GM18508 (cell line): ENCODE measurements around the gene MRGPRE.

Experiments
- ATAC-seq: cut with Tn5 transposase; IDR thresholded peaks from one replicate; pipeline ENCODE4 v1.9.1; 2021; ENCODE audit warnings: moderate number of reproducible peaks; ENCODE audit not compliant: insufficient read depth, unreplicated experiment

Gene MRGPRE

DNA sequence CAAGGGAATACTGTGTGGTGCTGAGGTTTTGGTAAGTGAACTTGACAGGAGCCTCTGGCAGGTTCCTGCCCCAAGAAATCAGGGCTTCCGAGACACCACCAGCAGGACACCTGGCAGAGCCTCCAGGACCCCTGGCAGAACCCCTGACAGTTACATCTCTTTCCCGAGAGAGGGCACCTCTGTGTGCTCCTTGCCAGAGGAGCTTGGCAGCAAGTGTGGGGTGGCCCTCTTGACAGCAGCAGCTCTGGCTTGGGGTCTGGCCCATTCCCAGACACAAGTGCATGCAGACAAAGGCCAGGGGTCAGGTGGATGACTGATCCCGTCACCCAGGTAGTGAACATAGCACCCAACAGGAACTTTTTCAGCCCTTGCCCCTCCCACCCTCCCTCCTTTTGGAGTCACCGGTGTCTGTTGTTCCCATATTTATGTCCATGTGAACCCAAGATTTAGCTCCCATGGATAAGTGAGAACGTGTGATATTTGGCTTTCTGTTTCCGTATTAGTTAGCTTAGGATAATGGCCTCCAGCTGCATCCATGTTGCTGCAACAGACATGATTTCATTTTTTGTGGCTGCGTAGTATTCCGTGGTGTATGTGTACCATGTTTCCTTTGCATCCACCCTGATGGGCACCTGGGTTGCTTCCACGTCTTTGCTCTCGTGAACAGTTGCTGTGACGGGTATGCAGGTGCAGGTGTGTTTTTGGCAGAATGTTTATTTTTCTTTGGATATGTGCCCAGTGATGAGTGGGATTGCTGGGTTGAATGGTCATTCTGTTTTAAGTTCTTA is 45.9 kb downstream of the MRGPRE start:
- ATAC-seq: no peak

DNA sequence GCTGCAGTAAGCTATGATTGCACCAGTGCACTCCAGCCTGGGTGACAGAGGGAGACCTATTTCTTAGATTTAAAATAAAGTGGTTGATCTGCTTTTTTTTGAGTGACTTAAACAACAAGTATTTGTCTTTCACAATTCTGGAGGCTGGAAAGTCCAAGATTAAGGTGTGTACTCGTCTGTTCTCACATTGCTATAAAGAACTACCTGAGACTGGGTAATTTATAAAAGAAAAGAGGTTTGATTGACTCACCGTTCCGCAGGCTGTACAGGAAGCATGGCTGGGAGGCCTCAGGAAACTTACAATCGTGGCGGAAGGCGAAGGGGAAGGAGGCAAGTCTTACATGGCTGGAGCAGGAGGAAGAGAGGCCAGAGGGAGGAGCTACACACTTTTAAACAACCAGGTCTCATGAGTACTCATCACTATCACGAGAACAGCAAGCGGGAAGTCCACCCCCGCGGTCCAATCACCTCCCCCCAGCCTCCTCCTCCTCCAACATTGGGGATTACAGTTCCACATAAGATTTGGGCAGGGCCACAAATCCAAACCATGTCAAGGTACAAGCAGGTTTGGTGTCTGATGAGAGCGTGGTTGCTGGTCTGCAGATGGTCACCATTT is 47.4 kb downstream of the MRGPRE start:
- ATAC-seq: no peak

DNA sequence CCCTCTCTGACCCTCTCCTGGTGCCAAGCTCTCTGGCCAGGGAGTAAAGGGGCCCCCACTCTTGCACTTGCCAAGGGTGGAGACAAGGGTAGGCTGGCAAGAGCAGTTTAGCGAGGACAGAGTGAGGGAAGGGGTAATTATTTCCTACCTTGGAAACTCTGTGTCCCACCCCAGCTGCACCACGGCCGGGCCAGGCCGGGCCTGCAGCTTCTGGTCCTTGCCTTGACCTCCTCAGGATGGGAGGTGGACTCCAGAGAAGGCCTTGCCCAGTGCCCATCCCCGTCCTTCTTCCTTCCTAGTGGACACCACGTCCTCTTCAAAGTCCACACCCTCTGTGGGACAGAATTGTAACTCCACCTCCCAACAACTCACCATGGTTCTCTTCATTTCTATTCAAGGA is 48.7 kb downstream of the MRGPRE start:
- no peak for ATAC-seq

DNA sequence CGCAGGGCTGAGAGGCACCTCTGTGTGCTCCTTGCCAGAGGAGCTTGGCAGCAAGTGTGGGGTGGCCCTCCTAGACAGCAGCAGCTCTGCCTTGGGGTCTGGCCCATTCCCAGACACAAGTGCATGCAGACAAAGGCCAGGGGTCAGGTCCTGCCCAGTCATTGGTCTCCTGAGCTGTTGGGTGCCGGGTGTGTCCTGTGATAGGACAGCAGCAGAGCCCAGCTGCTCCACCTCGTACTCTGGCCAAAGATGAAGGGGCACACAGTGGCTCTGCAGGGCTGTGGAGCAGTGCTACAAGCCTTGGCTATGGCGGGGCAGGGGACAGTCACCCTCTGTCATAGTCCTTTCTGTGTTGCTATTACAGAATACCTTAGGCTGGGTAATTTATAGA is 49.8 kb downstream of the MRGPRE start:
- ATAC-seq: no peak

DNA sequence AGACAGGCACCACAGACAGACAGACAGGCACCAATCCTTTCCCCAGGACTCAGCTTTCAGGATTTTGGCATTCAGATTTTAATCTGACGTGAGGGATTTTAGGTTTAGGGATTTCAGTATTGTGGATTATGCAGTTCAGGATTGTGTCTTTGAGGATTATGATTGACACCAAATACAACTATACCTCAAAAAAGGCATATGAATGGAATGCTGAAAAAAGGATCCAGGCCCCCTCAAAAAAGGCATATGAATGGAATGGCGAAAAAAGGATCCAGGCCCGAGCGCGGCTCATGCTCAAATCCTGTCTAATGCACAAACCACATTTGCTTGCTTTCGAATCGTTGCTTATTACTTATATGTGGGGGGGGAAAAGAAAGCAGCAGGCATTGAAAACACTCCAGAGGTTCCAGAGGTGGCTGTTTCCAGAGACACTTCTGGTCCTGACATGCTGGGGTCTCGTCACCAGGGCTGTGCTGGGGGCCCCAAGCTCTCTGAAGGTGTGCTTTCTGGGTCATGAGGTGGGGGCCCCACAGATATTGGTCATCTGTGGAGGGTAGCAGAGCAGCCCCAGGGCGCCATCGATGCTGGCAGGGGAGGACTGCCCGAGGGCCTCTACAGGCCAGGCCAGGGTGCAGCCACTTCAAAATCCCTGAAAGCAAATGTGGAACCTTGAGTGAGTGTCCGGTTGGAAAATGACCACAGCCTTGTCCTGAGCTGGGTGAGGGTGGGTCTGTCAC is 50.3 kb downstream of the MRGPRE start:
- ATAC-seq: no peak

DNA sequence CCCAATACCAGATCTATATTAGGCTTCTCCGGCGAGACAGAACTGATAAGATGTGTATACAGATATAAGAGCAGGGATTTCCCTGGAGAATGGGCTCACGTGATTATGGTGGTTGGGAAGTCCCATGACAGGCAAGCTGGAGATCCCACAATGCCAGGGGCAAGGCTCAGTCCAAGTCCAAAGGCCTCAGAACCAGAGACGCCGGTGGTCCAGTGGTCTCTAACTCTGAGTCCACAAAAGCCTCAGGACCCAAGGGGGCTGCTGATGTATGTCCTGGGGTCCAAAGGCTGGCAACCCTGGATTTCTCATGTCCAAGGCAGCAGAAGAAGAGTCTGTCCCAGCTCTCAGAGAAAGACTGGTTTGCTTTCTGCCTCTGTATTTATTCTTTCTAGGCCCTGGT is 51.3 kb downstream of the MRGPRE start:
- ATAC-seq: no peak

DNA sequence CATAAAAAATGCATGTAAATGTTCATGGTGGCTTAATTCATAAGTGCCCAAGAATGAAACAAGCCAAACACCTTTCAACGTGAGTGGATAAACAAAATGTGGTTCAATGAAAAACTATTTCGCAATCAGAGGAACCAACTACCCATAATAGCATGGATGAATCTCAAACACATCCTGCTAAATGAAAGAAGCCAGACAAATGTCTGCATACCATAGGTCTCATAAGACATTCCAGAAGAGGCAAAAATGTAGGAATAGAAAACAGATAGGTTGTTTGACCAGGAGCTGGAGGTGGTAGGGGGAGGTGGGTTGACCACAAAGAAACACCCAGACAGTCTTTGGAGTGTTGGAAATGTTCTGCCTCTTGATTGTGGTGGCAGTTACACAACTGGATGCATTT is 53.9 kb downstream of the MRGPRE start:
- no peak for ATAC-seq

DNA sequence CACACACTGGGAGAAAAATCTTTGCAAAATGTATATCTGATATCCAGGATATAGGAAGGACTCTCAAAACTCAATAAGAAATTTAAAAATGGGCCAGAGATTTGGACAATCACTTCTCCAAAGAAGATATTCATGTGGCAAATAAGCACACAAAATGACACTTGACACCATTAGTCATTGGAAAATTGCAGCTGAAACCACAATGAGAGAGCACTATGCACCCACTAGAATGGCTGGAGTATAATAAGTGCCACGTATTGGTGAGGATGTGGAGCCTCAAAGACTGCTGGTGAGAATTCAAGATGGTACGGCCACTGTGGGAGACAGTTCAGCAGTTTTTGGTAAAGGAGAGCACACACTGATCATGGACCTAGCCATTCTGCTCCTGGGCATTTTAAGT is 54.3 kb downstream of the MRGPRE start:
- no peak for ATAC-seq
